ENCODE data around the gene LHX6. TPM values are rescaled to one million over a fixed set of nuclear protein-coding genes. Genes with fewer than 3 reads are reported as not detected.
A peak's percentile ranks its signal among the peaks of the same experiment; 100 is the strongest.

Gene LHX6
- total RNA-seq, 4 donors from 2014 or later, result 0.53 to 4.6 (median 0.95) TPM; not detected in 1

DNA sequence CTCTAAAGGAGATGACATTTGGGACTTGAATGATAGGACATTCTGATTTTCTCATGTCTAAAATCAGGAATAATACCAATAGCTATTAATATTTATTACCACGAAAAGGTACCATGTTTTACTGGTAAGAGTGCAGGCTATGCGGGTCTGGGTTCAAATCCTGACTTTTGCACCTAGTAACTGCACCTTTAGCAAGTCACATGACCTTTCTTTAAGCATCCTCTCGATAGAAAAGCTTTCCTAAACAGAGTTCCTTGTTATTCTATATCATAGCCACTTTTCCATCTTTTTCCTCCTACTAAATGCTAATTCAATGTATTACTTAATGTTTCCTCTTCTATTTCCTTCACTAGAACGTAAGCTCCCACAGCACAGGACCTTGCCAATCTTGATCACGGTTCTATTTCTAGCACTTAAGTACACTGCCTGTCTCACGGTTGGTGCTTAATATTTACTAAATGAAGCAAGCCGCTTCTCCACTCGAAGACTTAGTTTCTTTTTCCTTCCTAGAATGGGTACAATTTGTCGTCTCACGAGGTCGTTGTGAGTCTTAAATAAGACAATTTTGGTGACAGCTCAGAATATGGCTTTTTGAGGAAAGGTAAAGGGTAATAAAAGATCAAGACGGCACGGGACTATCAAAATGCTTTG, 35.1 kb upstream of the LHX6 start:
- H3K4me3 ChIP-seq, result peak overlapping the region; percentile 63 to 85 (median 72)
- intact Hi-C loops (cut with DNase I), result no loop called here
- DNase-seq, result no peak
- no peaks in the 10 kb centered on the region for H3K27me3 ChIP-seq
- no peaks in the 10 kb centered on the region for H3K9me3 ChIP-seq
- peaks cover 0 to 30% (median 7%) of the 10 kb centered on the region in 3 donors for H3K36me3 ChIP-seq
- peak overlapping the region; percentile 90 to 96 (median 93) for H3K27ac ChIP-seq
- H3K4me1 ChIP-seq, result peaks cover 15 to 56% (median 22%) of the 10 kb centered on the region in 3 donors
- TF ChIP-seq, protein P1, sequence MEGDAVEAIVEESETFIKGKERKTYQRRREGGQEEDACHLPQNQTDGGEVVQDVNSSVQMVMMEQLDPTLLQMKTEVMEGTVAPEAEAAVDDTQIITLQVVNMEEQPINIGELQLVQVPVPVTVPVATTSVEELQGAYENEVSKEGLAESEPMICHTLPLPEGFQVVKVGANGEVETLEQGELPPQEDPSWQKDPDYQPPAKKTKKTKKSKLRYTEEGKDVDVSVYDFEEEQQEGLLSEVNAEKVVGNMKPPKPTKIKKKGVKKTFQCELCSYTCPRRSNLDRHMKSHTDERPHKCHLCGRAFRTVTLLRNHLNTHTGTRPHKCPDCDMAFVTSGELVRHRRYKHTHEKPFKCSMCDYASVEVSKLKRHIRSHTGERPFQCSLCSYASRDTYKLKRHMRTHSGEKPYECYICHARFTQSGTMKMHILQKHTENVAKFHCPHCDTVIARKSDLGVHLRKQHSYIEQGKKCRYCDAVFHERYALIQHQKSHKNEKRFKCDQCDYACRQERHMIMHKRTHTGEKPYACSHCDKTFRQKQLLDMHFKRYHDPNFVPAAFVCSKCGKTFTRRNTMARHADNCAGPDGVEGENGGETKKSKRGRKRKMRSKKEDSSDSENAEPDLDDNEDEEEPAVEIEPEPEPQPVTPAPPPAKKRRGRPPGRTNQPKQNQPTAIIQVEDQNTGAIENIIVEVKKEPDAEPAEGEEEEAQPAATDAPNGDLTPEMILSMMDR (IDR thresholded peaks at IDR 0.05), result no peak
- TF ChIP-seq POLR2A (IDR thresholded peaks at IDR 0.05), result no peak
- 12 to 13% methylated on average over 13 of the region's 13 CpGs for WGBS, 2 donors

DNA sequence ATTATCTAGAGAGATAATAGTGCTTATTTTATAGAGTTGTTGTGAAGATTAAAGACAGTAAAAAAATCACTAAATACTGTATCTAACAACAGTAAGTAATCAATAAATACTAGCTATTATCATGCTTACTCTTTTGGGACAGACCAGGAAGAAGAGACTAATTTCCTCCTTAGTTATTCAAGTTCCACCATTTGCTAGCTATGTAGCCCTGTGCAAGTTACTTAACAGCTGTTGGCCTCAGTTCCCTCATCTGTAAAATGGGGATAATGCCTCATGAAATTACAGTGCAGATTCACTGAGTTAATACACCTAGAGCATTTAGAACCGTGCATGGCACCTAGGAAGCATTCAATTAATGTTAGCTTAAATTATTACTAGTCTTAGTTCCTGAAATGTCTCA, 33.3 kb upstream of the LHX6 start:
- 73 to 88% methylated on average over 1 of the region's 1 CpG for WGBS, 2 donors
- DNase-seq, result no peak
- intact Hi-C loops (cut with DNase I), result no loop called here
- H3K27me3 ChIP-seq, result no peaks in the 10 kb centered on the region
- H3K4me1 ChIP-seq, result peaks cover 15 to 46% (median 22%) of the 10 kb centered on the region in 3 donors
- peak overlapping the region in 3 of 4 donors; percentile 6 to 56 (median 25) for H3K27ac ChIP-seq
- peaks cover 0 to 47% (median 7%) of the 10 kb centered on the region in 3 donors for H3K36me3 ChIP-seq
- no peaks in the 10 kb centered on the region for H3K9me3 ChIP-seq
- TF ChIP-seq, protein P1 (IDR thresholded peaks at IDR 0.05), result no peak
- no peak for TF ChIP-seq POLR2A (IDR thresholded peaks at IDR 0.05)
- no peak overlapping the region for H3K4me3 ChIP-seq

DNA sequence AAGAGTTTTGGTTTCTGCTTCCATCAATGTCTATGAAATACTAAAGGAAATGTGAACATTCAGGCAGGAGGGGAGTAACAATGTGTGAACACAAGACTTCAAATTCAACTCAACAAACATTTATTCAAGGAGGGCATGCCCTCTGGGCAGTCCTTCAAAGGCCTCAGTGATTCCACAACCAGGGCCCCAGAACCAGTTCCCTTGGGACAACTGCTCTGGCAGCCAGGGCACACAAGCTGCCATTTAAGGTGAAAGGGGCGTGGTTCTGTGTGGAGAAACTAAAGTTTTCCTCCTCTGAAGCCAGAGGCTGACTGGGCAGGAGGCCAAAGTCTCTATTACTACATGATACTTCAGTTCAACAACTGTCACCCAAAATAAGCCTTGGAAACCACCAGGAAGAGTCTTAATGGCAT, 32.7 kb upstream of the LHX6 start:
- Histone ChIP-seq H3K4me3 (no peak overlapping the region), H3K27ac (peak overlapping the region in 3 of 4 donors; percentile 6 to 56 (median 25)), H3K36me3 (peaks cover 0 to 53% (median 7%) of the 10 kb centered on the region in 3 donors), H3K27me3 (no peaks in the 10 kb centered on the region), H3K4me1 (peaks cover 15 to 44% (median 22%) of the 10 kb centered on the region in 3 donors), H3K9me3 (no peaks in the 10 kb centered on the region)
- no peak for TF ChIP-seq POLR2A (IDR thresholded peaks at IDR 0.05)
- TF ChIP-seq, protein P1 (IDR thresholded peaks at IDR 0.05), result no peak
- WGBS, 2 donors, result 57% methylated on average over 1 of the region's 1 CpG; no CpG with 5 or more reads in 1 of the 2 donors
- no peak for DNase-seq
- intact Hi-C loops (cut with DNase I), result no loop called here

DNA sequence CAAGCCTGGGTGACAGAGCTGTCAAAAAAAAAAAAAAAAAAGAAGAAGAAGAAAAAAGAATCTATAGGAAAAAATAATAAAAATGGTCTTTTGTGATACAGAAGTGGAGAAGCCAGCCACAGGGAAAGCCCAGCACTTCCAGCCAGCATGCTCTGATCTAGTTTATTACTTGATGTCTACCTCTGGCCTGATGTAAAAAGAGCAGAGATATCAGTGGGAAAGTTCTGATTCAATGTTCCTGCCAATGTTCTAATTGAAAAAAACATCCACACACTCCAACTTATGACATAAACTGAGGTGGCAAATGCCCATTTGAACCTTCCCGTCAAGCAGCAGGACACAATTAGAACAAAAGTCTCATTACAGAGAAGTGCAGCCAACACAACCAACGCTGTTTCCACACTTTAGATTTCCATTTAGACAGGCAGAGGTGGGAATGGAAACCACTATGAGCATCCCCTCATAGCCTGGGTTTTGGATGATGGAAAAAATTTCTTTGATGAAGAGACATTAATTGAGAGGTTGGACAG, 30.2 kb upstream of the LHX6 start:
- no peak for DNase-seq
- no peaks in the 10 kb centered on the region for H3K9me3 ChIP-seq
- 75 to 87% methylated on average over 2 of the region's 2 CpGs for WGBS, 2 donors
- peaks cover 12 to 29% (median 15%) of the 10 kb centered on the region in 3 donors for H3K4me1 ChIP-seq
- H3K27ac ChIP-seq, result no peak overlapping the region
- H3K27me3 ChIP-seq, result no peaks in the 10 kb centered on the region
- intact Hi-C loops (cut with DNase I), result no loop called here
- H3K36me3 ChIP-seq, result peaks cover 0 to 78% (median 7%) of the 10 kb centered on the region in 3 donors
- H3K4me3 ChIP-seq, result no peak overlapping the region
- TF ChIP-seq, protein P1 (IDR thresholded peaks at IDR 0.05), result no peak
- TF ChIP-seq POLR2A (IDR thresholded peaks at IDR 0.05), result no peak

DNA sequence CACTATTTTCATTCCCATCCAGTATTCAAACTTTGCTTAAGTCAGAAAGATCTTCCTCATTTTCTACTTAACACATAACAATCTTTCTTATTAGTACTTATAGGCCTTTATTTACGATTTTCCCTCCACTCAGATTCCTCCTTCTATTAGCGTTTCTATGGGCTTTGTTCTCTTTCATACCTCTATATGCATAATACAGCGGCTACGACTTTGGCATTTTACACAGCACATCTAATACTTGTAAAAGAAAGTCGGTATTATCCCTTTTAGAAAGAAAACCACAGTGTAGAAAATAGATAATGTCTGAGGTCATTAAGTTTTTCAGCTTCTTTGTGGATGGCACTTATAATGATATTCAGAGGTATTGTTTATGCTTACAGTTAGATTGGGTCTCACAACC, 27.4 kb upstream of the LHX6 start:
- WGBS, 2 donors, result 93 to 96% methylated on average over 5 of the region's 5 CpGs
- no peak for DNase-seq
- no peaks in the 10 kb centered on the region for H3K27me3 ChIP-seq
- intact Hi-C loops (cut with DNase I), result no loop called here
- H3K9me3 ChIP-seq, result no peaks in the 10 kb centered on the region
- H3K4me3 ChIP-seq, result no peak overlapping the region
- H3K36me3 ChIP-seq, result peaks cover 0 to 100% (median 11%) of the 10 kb centered on the region in 3 donors
- H3K4me1 ChIP-seq, result peaks cover 0 to 1% (median 1%) of the 10 kb centered on the region in 3 donors
- H3K27ac ChIP-seq, result no peak overlapping the region
- TF ChIP-seq, protein P1 (IDR thresholded peaks at IDR 0.05), result no peak
- no peak for TF ChIP-seq POLR2A (IDR thresholded peaks at IDR 0.05)
